Breast epithelium (tissue), 3 donors: ENCODE data around the gene CDK14.

Source experiments
- CTCF ChIP-seq, 3 donors: fragments of 450-650 bp; IDR thresholded peaks; one replicate each; pipeline ENCODE4 v1.5.1; 2016 to 2017; ENCODE audit warnings: antibody characterized with exemption in 3 of 3, mild to moderate bottlenecking in 3 of 3, moderate library complexity in 3 of 3
- POLR2A ChIP-seq: fragments of 450-650 bp; IDR thresholded peaks from one replicate; pipeline ENCODE4 v1.6.1; 2016; ENCODE audit warnings: antibody characterized with exemption, mild to moderate bottlenecking, moderate library complexity

- TF ChIP-seq CTCF (IDR thresholded peaks at IDR 0.05) (no peak), POLR2A (no peak)
These were observed 555.8 kb downstream of the CDK14 start for GRCh38 chr7:91151916-91152315.
